GM21723 (cell line): ENCODE measurements around the gene ASTN2.
"Not testable (repeated sequence)": the region's sequence is repeated elsewhere in the genome, so short reads cannot be mapped to it uniquely, and the experiment has no call there.

ENCODE experiments used
- ATAC-seq: cut with Tn5 transposase; IDR thresholded peaks from one replicate; pipeline ENCODE4 v1.9.1; 2021; ENCODE audit warnings: mild to moderate bottlenecking, moderate library complexity; ENCODE audit not compliant: unreplicated experiment

The ASTN2 gene

DNA sequence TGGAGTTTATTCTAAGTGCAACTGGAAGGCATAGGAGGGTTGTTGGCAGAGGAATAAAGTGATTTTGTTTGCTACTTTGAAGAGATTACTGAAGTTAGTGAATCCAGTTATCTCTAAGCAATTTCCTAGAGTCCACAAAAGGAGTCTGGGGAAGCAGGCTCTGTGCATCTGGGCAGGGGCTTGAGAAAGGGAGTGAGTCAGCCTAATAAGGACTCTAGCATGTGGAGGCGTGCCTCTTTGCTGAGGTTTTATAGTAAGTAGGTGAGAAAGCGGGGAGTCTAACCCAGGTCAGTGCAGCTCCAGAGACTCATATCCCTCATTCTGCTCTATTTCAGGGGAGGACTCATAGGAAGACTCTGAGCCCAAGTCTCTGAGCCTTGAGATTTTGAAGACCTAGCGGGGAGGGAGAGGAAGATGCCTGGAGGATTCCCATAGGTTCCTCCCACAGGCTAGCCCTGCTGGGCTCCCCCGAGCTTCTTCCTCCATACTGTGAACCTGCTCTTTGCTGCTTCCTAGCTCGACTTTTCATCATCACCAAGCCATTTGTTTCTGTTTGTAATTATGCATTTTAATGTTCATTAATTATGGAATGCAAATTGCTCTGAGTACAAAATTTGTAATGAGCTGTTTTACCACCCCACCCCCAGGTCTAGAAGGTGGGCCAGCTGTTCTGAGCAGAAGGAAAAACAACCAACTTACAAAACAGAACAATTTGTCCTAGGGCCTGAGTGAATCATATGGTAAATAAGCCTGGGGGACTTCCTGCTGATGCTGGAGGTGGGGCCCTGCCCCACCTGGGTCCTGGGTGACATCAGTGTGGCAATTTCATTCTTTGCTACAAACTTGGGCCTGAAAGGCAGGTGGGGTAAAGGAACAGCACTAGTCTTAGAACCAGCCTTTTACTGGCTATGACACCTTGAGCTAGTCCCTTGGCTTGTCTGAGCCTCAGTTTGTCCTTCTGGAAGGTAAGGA, 577.6 kb downstream of the ASTN2 start:
- no peak for ATAC-seq

DNA sequence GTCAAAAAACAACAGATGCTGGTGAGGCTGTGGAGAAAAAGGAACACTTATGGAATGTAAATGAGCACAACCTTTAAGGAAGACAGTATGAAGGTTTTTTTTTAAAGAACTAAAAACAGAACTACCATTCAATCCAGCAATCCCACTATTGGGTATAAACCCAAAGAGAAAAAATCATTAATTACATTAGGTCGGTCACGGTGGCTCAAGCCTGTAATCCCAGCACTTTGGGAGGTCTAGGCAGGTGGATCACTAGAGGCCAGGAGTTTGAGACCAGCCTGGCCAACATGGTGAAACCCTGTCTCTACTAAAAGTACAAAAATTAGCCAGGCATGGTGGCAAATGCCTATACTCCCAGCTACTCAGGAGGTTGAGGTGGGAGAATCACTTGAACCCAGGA, 584.5 kb downstream of the ASTN2 start:
- not testable (repeated sequence) for ATAC-seq

DNA sequence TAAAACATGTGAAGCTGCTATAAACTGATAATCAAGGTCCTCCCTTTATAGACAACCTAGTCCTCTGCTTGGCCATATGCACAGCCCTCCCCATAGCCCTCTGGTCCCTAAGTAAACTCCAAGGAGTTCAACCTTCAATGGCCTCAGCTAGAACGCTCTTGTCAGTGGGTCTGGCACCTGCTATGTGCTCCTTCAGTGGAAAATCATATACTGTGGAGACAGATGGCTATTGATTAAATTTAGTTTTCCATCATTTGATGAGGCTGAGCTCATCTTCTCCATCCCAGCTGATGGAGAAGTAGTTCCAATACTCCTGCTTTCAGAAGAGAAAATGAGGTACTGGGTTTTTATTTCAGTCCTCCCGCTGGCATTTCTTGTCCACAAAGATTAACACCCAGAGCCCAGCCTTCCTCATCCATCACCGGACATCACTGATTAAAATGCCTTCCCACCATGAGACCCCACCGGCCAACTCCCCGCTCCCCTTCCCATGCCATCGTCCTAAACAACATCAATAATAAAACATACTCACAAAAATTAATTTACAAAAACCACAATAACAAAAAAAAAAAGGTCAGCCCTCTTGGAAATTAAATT, 593.1 kb downstream of the ASTN2 start:
- no peak for ATAC-seq

GRCh38 chr9:116819116-116819515, 595.7 kb downstream of the ASTN2 start:
- no peak for ATAC-seq

GRCh38 chr9:116817762-116818161, 597.1 kb downstream of the ASTN2 start:
- no peak for ATAC-seq

- ATAC-seq = no peak
Observed at GRCh38 chr9:116816484-116816883, 598.4 kb downstream of the ASTN2 start.

DNA sequence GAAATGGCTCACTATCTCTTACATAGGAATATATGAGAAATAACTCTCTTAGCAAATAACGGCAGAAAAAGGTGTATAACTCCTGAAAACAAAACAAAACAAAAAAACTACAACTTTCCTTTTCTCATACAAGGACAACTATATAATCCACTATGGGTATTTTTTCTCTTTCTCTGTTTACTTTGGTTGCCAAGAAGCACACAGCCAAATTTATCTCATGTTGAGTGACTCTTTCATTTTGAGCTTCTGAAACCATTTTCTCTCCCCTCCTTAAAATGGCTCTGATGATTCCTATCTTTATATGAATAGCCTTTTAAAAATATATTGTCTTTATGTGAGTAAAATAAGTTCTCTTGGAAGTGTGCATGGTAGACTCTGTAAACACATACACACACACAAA, 599.0 kb downstream of the ASTN2 start:
- no peak for ATAC-seq

- ATAC-seq = no peak
Observed at GRCh38 chr9:116813031-116813300, 601.9 kb downstream of the ASTN2 start.

- ATAC-seq = no peak
Observed at GRCh38 chr9:116812231-116813030, 602.4 kb downstream of the ASTN2 start.

GRCh38 chr9:116809656-116810055, 605.2 kb downstream of the ASTN2 start:
- ATAC-seq = no peak

DNA sequence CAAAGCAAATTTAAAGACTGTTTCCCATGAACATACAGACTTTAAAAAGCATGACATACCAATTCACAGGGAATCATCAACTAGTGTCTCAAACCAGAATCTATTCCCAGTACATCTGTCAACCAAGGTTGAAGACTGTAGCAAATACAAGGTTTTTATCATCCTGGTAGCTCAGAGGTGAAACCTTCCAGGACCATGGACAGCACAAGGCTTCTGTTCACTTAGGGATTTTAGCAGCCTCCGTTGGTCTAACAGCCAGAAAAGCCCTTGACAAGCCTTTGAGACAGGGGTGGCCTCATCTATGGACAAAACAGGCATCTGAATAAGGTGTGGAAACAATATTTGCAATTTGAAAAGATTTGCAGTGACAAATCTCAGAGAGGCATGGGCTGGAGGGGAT, 608.8 kb downstream of the ASTN2 start:
- no peak for ATAC-seq

- ATAC-seq = no peak
Observed at GRCh38 chr9:116800885-116801284, 614.0 kb downstream of the ASTN2 start.

GRCh38 chr9:116800074-116800473, 614.8 kb downstream of the ASTN2 start:
- ATAC-seq = no peak

- no peak for ATAC-seq
Observed at GRCh38 chr9:116798521-116798920, 616.3 kb downstream of the ASTN2 start.

GRCh38 chr9:116797276-116797675, 617.6 kb downstream of the ASTN2 start:
- ATAC-seq = no peak

GRCh38 chr9:116796669-116797068, 618.2 kb downstream of the ASTN2 start:
- ATAC-seq = no peak

- ATAC-seq = no peak
Observed at GRCh38 chr9:116795821-116796220, 619.0 kb downstream of the ASTN2 start.

- ATAC-seq = no peak
Observed at GRCh38 chr9:116792271-116792670, 622.6 kb downstream of the ASTN2 start.

- no peak for ATAC-seq
Observed at GRCh38 chr9:116791326-116791725, 623.5 kb downstream of the ASTN2 start.

GRCh38 chr9:116789081-116789480, 625.8 kb downstream of the ASTN2 start:
- no peak for ATAC-seq

DNA sequence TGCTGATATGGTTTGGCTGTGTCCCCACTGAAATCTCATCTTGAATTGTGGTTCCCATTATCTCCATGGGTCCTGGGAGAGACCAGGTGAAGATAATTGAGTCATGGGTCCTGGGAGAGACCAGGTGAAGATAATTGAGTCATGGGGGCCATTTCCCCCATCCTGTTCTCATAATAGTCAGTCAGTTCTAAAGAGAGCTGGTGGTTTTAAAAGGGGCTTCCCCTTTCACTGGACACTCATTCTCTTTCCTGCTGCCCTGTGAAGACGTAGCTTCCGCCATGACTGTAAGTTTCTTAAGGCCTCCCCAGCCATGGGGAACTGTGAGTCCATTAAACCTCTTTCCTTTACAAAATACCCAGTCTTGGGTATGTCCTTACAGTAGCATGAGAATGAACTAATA, 628.1 kb downstream of the ASTN2 start:
- no peak for ATAC-seq

DNA sequence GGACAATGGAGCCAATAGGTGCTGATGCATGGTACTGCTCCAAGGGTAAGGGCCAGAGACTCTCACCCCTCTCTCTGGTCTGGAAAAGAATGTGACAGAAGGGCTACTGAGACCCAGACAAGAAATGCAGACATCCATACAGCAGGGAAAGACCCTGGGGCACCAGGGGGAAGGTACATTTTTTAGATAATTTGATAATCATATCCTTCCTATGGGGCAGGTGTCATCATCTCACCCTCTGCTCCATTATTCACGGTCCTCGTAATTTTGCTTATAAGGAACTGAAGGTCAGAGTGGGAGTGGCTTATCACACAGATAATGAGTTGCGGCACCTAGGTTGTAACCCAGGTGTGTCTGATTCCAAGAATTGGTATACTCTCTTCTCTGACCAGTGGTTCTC, 637.7 kb downstream of the ASTN2 start:
- no peak for ATAC-seq
